Measurements from ENCODE around the gene LCMT2. TPM values are rescaled to one million over a fixed set of nuclear protein-coding genes. Genes with fewer than 3 reads are reported as not detected.

Gene LCMT2
- total RNA-seq, 1 donor from 2014 or later = 6.4 TPM

DNA sequence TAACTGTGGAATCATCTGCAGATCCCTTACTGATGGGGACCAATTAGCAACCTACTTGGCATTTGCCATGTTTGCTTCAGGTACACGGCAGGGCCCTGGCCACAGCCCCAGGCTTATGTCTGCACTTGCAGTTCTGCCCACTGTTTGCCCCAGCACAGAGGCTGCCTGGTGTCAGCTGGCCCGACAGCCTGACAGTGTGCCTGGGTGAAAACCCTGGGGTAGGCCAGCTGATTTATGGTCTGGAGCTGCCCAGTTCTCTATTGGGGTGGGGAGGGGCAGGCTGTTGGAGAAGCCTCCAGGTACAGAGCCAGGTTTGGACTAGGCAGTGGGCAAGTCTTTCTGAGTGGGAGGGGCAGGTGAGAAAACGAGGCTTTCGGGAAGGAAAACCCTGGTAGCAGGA, 52.5 kb downstream of the LCMT2 start:
- intact Hi-C loops (cut with DNase I) = no loop called here
- DNase-seq (ENCODE audit: low spot score) = no peak

DNA sequence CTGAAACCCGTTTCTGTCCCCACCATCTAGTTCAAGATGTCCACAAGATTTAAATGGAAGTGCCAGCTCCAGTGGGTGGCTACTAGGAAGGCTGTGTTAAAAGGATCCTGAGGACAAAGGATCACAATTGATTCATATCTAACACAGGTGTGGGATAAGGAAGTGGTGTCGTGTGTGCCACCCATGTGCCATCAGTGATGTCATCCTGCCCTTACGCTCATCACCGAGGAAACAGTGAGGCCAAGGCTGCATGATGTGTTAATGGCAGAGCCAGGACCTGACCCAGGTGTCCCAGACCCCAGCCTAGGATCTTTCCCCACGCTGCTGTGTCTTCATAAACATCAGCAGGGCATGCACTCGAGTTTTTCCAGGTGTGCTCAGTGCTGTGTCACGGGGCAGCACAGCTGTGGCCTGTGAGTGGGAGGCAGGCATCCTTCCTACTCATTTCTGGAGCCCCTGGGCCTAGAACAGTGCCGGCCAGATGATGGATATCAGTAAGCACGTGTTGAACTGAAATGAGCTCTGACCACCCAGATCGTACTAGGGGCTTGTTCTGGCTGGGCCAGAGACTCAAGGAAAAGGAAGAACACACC, 53.0 kb downstream of the LCMT2 start:
- no peak for DNase-seq (ENCODE audit: low spot score)
- intact Hi-C loops (cut with DNase I) = no loop called here

DNA sequence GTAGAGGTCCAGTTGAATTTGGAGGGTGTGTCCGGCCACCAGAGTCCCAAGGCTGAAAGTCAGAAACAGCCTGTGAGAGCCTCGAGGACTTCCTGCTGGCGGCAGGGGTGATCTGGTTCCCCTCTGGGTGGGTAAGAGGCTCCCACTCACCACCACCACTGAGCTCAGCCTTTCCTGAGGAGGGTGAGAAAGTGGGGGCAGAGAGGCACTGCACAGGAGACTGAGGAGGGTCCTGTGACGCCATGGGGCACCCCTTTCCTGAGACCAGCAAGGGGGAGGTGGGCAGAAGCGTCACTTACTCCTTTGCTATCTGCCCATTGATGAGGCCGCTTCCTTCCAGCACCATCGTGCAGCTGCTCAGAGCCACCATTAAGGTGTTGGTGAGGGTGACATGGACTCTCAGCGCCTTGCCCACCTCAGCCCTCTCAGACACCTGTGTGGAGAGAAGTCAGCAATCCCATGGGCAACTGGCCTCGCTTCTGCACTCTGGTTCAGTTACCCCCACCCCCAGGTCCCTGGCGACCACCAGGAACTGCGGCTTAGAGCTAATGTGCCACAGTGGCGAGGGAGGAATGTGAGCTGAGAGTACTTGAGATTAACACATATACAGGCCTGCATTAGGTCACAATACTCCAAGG, 53.7 kb downstream of the LCMT2 start:
- no peak for DNase-seq (ENCODE audit: low spot score)
- intact Hi-C loops (cut with DNase I) = no loop called here

DNA sequence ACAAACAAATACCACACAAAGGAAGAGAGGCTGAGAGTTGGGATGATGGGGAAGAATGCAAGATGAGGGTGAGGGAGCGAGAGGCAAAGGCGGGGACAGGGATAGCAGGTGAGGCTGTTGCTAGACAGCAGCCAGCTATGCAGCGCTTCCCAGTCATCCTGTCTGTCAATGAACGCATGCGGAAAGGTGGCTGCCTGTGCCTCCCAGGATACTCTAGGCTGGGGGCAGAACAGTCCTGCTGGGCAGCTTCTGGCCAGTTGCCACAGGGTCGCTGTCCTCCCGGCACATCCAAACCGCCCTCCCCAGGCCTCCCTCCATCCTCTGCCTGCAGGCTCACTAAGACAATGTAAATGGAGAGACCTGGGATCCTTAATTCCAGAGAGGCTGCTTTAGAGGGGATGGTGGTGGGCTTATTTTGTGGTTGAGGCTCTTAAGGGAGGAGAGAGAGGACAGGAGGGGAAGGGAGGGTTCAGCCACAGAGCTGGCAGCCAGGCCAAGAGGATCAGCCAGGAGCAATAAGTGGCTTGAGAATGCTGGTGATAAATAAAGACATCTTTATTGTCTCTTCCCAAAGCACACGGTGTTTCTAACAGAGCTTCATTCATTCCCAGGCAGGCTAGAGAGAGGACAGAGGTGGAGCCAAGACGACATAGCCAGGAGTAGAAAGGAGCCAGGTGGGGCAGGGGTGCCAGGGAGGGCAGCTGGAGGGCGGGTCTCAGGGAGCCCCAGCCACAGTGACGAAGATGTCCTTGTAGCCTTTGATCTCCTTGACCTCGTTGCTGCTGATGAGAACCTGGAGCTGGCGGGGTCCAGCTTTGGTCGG, 54.4 kb downstream of the LCMT2 start:
- no peak for DNase-seq (ENCODE audit: low spot score)
- intact Hi-C loops (cut with DNase I) = no loop called here

DNA sequence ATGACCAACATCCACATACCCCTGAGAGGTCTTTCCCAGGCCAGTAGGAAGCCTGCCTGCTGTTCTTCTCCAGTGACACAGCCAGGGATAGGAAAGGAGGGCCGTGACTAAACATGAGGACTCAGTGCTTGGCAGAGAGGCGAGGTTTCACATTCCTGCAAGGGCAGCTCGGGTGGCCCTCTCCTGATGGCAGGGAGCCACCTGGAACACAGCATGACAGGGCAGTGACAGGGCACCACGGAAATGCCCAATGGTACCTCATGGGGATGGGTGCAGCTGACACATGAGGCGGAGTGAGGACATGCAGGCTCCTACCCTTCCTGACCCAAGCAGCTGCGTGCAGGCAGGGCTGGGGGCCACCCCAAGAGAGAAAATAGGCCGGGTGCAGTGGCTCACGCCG, 56.2 kb downstream of the LCMT2 start:
- intact Hi-C loops (cut with DNase I) = no loop called here
- peak; percentile 87 for DNase-seq (ENCODE audit: low spot score)

Other genes starting within 250 kb of the LCMT2 start
- 34.6 TPM for gene UBR1, start 224.5 kb downstream of the LCMT2 start, total RNA-seq
- 9.3 TPM for gene TMEM62, start 197.0 kb downstream of the LCMT2 start, total RNA-seq
- gene CCNDBP1, start 145.2 kb downstream of the LCMT2 start, total RNA-seq = 56.6 TPM
- gene EPB42, start 109.6 kb downstream of the LCMT2 start, total RNA-seq = 0.38 TPM
- not detected for gene TGM5, start 63.6 kb downstream of the LCMT2 start, total RNA-seq
- not detected for gene TGM7, start 28.3 kb downstream of the LCMT2 start, total RNA-seq
- gene ZSCAN29, start 40.5 kb upstream of the LCMT2 start, total RNA-seq = 14.0 TPM
- gene TUBGCP4, start 40.5 kb upstream of the LCMT2 start, total RNA-seq = 10.7 TPM
- 33.1 TPM for gene TP53BP1, start 162.6 kb upstream of the LCMT2 start, total RNA-seq
- gene MAP1A, start 187.0 kb upstream of the LCMT2 start, total RNA-seq = 182 TPM

Data from cardiac septum (tissue), 1 donor.